Karpas-422 (cell line): ENCODE results near the gene C1orf159. TPM values are rescaled to one million over a fixed set of nuclear protein-coding genes. Genes with fewer than 3 reads are reported as not detected.
"Not testable (repeated sequence)": the region's sequence is repeated elsewhere in the genome, so short reads cannot be mapped to it uniquely, and the experiment has no call there.

ENCODE experiments used
- DNase-seq: peaks from one replicate; pipeline ENCODE4 v3.0.0-alpha.2; 2015
- H2AFZ ChIP-seq: fragments of 200-600 bp; sonication (generic); 2 replicates; pipeline ENCODE4 v1.6.1; 2014; ENCODE audit warnings: antibody characterized with exemption, low read length, mixed read lengths
- H3K27ac ChIP-seq: fragments of 200-600 bp; sonication (generic); 2 replicates; pipeline ENCODE4 v1.5.1; 2014; ENCODE audit warnings: mild to moderate bottlenecking, low read length, moderate library complexity
- H3K27me3 ChIP-seq: fragments of 200-600 bp; sonication (generic); 2 replicates; pipeline ENCODE4 v1.6.1; 2014; ENCODE audit warnings: low read length, mixed read lengths
- H3K36me3 ChIP-seq: fragments of 200-600 bp; sonication (generic); 2 replicates; pipeline ENCODE4 v1.6.1; 2014; ENCODE audit warnings: low read length, mixed read lengths; ENCODE audit not compliant: insufficient read depth
- H3K4me1 ChIP-seq: fragments of 200-600 bp; sonication (generic); 2 replicates; pipeline ENCODE4 v1.6.1; 2014; ENCODE audit warnings: mild to moderate bottlenecking, low read length, mixed read lengths
- H3K4me2 ChIP-seq: fragments of 200-600 bp; sonication (generic); 2 replicates; pipeline ENCODE4 v1.6.1; 2014; ENCODE audit warnings: low read length, low read depth, mild to moderate bottlenecking; ENCODE audit not compliant: poor library complexity, severe bottlenecking
- H3K4me3 ChIP-seq: fragments of 200-600 bp; sonication (generic); 2 replicates; pipeline ENCODE4 v1.5.1; 2014; ENCODE audit warnings: mild to moderate bottlenecking, antibody characterized with exemption, low read length, mixed read lengths
- H3K79me2 ChIP-seq: fragments of 200-600 bp; sonication (generic); 2 replicates; pipeline ENCODE4 v1.6.1; 2014; ENCODE audit warnings: mild to moderate bottlenecking, low read length, mixed read lengths
- H3K9ac ChIP-seq: fragments of 200-600 bp; sonication (generic); 2 replicates; pipeline ENCODE4 v1.6.0; 2014; ENCODE audit warnings: low read length
- H3K9me2 ChIP-seq: fragments of 200-600 bp; sonication (generic), shearing (Covaris generic); replicated peaks from 2 replicates; pipeline ENCODE4 v1.6.0; 2014; ENCODE audit warnings: mild to moderate bottlenecking, low read length, moderate library complexity; ENCODE audit not compliant: insufficient read depth
- H3K9me3 ChIP-seq: fragments of 300-700, 200-600 bp; sonication (generic); 2 replicates; pipeline ENCODE4 v1.6.1; 2014; ENCODE audit warnings: low read length, mixed read lengths
- H4K20me1 ChIP-seq: fragments of 200-600 bp; sonication (generic); 2 replicates; pipeline ENCODE4 v1.6.1; 2014; ENCODE audit warnings: mild to moderate bottlenecking, antibody characterized with exemption, low read length, low read depth; ENCODE audit not compliant: insufficient read depth
- total RNA-seq: library from RNA; depleted of rRNA; stranded (reverse); fragments of >200 nt; shearing (Covaris generic); gene quantifications from 2 replicates; pipeline ENCODE4 v1.2.3, GENCODE V29; 2014; ENCODE audit warnings: low replicate concordance

The C1orf159 gene
- total RNA-seq, 1 experiment from 2014 or later: 10.2 TPM

DNA sequence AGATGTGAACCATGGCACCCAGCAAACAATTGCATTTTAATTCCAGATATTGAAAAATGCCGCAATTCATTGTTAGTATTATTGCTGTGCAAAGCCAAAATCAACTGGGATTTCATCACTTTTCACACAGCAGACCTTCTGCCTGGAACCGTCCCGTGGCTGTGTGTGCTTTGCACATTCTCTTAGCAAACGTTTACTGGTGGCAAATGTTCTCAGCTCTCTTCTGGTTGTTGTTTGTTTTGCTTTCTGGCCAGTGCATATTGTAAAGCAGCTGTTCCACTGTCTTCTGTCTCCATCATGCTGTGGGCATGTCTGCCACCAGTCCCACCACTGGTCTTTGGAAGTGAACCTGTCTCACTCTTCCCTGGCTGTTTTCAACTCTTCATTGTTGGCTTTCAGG is 38.0 kb upstream of the C1orf159 start:
- H2AFZ ChIP-seq: no peak overlapping the region
- no peak overlapping the region for H3K27ac ChIP-seq
- no peaks in the 10 kb centered on the region for H3K27me3 ChIP-seq
- no peaks in the 10 kb centered on the region for H3K79me2 ChIP-seq
- H3K36me3 ChIP-seq: no peaks in the 10 kb centered on the region
- H3K4me1 ChIP-seq: peaks cover 12% of the 10 kb centered on the region
- H3K9ac ChIP-seq: no peak overlapping the region
- H3K9me2 ChIP-seq: no peaks in the 10 kb centered on the region
- no peak overlapping the region for H3K4me2 ChIP-seq
- DNase-seq: no peak
- no peak overlapping the region for H3K4me3 ChIP-seq
- H4K20me1 ChIP-seq: no peaks in the 10 kb centered on the region
- H3K9me3 ChIP-seq: peaks cover 13% of the 10 kb centered on the region; the same call in 1 of the 2 replicates

DNA sequence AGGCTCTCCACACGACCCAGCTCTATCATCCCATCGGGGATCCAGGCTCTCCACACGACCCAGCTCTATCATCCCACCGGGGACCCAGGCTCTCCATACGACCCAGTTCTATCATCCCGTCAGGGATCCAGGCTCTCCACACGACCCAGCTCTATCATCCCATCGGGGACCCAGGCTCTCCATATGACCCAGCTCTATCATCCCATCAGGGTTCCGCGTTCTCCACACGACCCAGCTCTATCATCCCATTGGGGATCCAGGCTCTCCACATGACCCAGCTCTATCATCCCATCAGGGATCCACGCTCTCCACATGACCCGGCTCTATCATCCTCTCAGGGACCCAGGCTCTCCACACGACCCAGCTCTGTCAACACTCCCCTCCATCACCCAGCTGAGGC is 37.3 kb upstream of the C1orf159 start:
- not testable (repeated sequence) for H3K9me2 ChIP-seq, H3K9ac ChIP-seq, H3K4me2 ChIP-seq, H3K79me2 ChIP-seq, H3K4me1 ChIP-seq, H3K36me3 ChIP-seq, H4K20me1 ChIP-seq, DNase-seq, H3K27me3 ChIP-seq, H2AFZ ChIP-seq, H3K4me3 ChIP-seq, H3K27ac ChIP-seq
- H3K9me3 ChIP-seq: peaks cover 13% of the 10 kb centered on the region; the same call in 1 of the 2 replicates

DNA sequence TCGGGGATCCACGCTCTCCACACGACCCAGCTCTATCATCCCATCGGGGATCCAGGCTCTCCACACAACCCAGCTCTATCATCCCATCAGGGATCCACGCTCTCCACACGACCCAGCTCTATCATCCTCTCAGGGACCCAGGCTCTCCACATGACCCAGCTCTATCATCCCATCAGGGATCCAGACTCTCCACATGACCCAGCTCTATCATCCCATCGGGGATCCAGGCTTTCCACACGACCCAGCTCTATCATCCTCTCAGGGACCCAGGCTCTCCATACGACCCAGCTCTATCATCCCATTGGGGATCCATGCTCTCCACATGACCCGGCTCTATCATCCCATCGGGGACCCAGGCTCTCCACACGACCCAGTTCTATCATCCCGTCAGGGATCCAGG is 36.5 kb upstream of the C1orf159 start:
- H3K27me3 ChIP-seq, H3K4me3 ChIP-seq, H3K36me3 ChIP-seq, H2AFZ ChIP-seq, H3K4me2 ChIP-seq, H3K79me2 ChIP-seq, H3K4me1 ChIP-seq, H3K27ac ChIP-seq, DNase-seq, H3K9ac ChIP-seq, H4K20me1 ChIP-seq, H3K9me2 ChIP-seq: not testable (repeated sequence)
- peaks cover 13% of the 10 kb centered on the region; the same call in 1 of the 2 replicates for H3K9me3 ChIP-seq

DNA sequence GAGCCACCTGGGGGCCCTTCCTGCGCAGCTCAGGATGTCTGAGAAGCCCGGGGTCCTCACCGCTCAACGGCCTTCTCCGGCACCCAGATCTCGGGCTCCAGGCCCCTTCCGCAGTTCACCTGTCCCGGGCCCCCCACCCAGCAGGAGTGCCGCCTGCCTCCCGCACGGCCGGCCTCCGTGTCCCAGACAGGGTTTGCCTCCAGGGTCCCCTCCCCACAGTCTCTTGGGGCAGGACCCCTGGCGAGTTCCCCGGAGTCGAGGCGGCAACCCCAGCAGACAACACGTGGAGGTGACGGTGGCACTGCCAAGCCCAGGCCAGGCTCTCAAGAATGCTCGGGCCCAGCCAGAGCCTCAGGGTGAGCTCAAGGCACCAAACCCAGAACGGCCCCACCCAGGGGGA is 35.4 kb upstream of the C1orf159 start:
- Histone ChIP-seq H3K4me2 (no peak overlapping the region), H4K20me1 (no peaks in the 10 kb centered on the region), H3K4me1 (no peaks in the 10 kb centered on the region), H3K36me3 (no peaks in the 10 kb centered on the region), H3K9me2 (no peaks in the 10 kb centered on the region), H3K9ac (no peak overlapping the region), H3K27me3 (no peaks in the 10 kb centered on the region), H2AFZ (no peak overlapping the region), H3K9me3 (peaks cover 13% of the 10 kb centered on the region; the same call in 1 of the 2 replicates), H3K27ac (no peak overlapping the region), H3K79me2 (no peaks in the 10 kb centered on the region), H3K4me3 (no peak overlapping the region)
- no peak for DNase-seq

DNA sequence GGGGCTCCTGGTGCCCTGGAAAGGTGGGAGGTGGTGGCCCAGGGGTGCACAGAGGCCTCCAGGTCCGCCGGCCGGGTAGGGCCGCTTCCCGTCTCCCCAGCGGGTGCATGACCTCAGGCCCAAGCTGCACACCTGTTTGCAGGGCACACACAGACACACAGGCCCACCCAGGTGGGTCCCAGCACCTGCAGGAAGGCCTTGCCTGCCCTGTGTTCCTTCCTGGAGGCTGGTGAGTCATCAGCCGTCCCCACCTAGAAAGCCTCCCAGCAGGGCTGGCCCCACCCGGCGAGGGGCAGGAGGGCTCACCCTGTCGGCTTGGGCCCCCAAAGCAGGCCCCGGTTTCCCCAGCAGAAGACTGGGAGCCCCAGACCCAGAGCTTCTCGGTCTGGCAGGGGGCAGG is 34.2 kb upstream of the C1orf159 start:
- peaks cover 13% of the 10 kb centered on the region; the same call in 1 of the 2 replicates for H3K9me3 ChIP-seq
- no peaks in the 10 kb centered on the region for H3K79me2 ChIP-seq
- H3K4me3 ChIP-seq: no peak overlapping the region
- no peaks in the 10 kb centered on the region for H3K4me1 ChIP-seq
- no peak for DNase-seq
- H3K9ac ChIP-seq: no peak overlapping the region
- H3K4me2 ChIP-seq: no peak overlapping the region
- no peaks in the 10 kb centered on the region for H3K9me2 ChIP-seq
- no peaks in the 10 kb centered on the region for H4K20me1 ChIP-seq
- no peak overlapping the region for H3K27ac ChIP-seq
- no peaks in the 10 kb centered on the region for H3K36me3 ChIP-seq
- no peak overlapping the region for H2AFZ ChIP-seq
- no peaks in the 10 kb centered on the region for H3K27me3 ChIP-seq

DNA sequence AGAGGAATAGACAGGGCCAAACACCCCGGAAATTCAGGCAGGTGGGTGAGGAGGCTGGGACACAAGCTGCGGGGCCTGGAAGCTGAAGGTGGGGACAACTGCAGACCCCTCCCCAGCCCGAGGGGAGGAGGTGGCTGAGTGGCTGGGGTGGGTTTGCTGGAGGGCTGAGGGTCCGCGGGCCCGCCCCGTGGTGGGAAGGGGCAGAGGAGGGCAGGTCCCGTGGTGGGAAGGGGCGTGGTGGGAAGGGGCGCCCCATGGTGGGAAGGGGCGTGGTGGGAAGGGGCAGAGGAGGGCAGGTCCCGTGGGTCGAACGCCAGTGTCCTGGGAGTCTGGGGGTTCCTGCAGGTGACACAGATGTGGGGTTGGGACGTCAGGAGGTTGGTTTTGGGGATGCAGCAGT is 33.5 kb upstream of the C1orf159 start:
- H3K4me1 ChIP-seq: peaks cover under 1% of the 10 kb centered on the region
- H2AFZ ChIP-seq: no peak overlapping the region

DNA sequence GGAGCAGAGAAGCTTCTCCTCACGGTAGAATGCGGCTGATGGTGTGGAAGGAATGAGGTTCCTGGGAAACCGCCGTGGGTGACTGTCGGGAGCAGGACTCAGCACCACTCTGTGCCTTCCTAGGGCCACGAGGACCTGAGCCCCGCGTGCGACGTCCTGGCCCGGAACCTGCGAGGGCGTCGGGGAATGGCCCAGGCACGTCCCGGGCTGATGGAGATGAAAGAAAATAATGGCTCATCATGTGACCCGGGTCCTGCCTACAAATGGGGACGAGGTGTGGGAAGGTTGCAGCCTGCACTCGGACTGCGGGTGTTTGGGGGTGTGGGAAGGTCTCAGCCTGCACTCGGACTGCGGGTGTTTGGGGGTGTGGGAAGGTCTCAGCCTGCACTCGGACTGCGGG is 32.7 kb upstream of the C1orf159 start:
- no peaks in the 10 kb centered on the region for H4K20me1 ChIP-seq
- no peak overlapping the region for H3K27ac ChIP-seq
- H3K36me3 ChIP-seq: no peaks in the 10 kb centered on the region
- DNase-seq: no peak
- peaks cover 9% of the 10 kb centered on the region for H3K4me1 ChIP-seq
- H3K4me3 ChIP-seq: no peak overlapping the region
- H3K4me2 ChIP-seq: no peak overlapping the region
- H3K9ac ChIP-seq: no peak overlapping the region
- H3K27me3 ChIP-seq: no peaks in the 10 kb centered on the region
- H3K9me3 ChIP-seq: 0 out of 2 replicates have a peak, but pooled peaks cover 8% of the 10 kb centered on the region
- no peaks in the 10 kb centered on the region for H3K79me2 ChIP-seq
- H2AFZ ChIP-seq: no peak overlapping the region
- no peaks in the 10 kb centered on the region for H3K9me2 ChIP-seq

More for the DNA sequence above, 33.5 kb upstream of the C1orf159 start:
- H3K79me2 ChIP-seq: no peaks in the 10 kb centered on the region
- no peaks in the 10 kb centered on the region for H3K27me3 ChIP-seq
- no peaks in the 10 kb centered on the region for H4K20me1 ChIP-seq
- peaks cover 13% of the 10 kb centered on the region; the same call in 1 of the 2 replicates for H3K9me3 ChIP-seq
- DNase-seq: no peak
- no peak overlapping the region for H3K4me3 ChIP-seq
- H3K9ac ChIP-seq: no peak overlapping the region
- H3K4me2 ChIP-seq: no peak overlapping the region
- no peak overlapping the region for H3K27ac ChIP-seq
- H3K36me3 ChIP-seq: no peaks in the 10 kb centered on the region
- no peaks in the 10 kb centered on the region for H3K9me2 ChIP-seq

DNA sequence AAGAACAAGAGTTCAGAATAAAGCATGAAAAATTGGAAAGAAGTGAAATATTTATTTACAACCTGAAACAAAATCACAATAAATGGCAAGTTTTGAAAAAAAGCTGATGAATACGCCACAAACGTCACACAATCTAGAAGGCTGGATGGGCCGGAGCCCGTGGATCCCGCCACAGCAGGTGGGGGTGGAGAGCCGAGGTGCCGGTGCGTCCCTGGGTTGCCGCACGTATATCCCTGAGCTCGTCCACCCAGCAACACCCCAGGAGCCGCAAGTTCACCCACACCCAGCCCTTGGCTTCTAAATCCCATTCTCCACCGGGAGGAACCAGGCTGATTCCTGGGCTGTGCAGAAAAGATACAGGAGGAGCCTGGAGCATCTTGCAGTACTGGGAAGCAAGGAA is 32.2 kb upstream of the C1orf159 start:
- 0 out of 2 replicates have a peak, but pooled peaks cover 6% of the 10 kb centered on the region for H3K9me3 ChIP-seq
- H3K4me3 ChIP-seq: no peak overlapping the region
- H3K36me3 ChIP-seq: no peaks in the 10 kb centered on the region
- no peaks in the 10 kb centered on the region for H3K27me3 ChIP-seq
- peaks cover 9% of the 10 kb centered on the region for H3K4me1 ChIP-seq
- H2AFZ ChIP-seq: no peak overlapping the region
- no peak overlapping the region for H3K4me2 ChIP-seq
- no peaks in the 10 kb centered on the region for H3K79me2 ChIP-seq
- no peaks in the 10 kb centered on the region for H4K20me1 ChIP-seq
- no peak for DNase-seq
- no peak overlapping the region for H3K27ac ChIP-seq
- no peaks in the 10 kb centered on the region for H3K9me2 ChIP-seq
- H3K9ac ChIP-seq: no peak overlapping the region

DNA sequence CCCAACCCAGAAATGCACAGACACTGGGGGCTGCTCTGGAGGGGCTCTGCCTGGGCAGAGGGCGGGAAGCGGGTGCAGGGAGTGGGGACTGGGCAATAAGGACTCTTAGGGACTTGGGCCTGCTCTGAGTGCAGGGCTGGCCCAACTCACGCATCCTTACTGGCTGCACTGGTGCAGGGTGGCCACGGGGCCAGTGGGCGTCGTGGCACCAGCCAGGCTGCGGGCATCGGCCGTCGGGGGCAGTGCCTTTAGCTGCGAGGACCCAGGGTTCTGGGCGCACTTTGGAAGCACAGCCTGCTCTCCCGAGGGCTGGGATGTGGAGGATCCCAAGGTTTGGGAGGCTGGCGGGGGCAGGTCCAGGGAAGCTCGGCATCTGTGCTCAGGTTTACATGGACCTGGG is 30.7 kb upstream of the C1orf159 start:
- no peak overlapping the region for H3K4me3 ChIP-seq
- H3K27me3 ChIP-seq: no peaks in the 10 kb centered on the region
- no peak overlapping the region for H3K4me2 ChIP-seq
- H3K9ac ChIP-seq: no peak overlapping the region
- no peaks in the 10 kb centered on the region for H3K9me3 ChIP-seq
- H3K79me2 ChIP-seq: no peaks in the 10 kb centered on the region
- no peak overlapping the region for H2AFZ ChIP-seq
- no peak for DNase-seq
- H3K36me3 ChIP-seq: no peaks in the 10 kb centered on the region
- no peaks in the 10 kb centered on the region for H3K9me2 ChIP-seq
- peaks cover 9% of the 10 kb centered on the region for H3K4me1 ChIP-seq
- no peaks in the 10 kb centered on the region for H4K20me1 ChIP-seq
- H3K27ac ChIP-seq: no peak overlapping the region
